Trophoblast cell (in vitro differentiated cells and primary cell): ENCODE data around the gene PERM1.
"Not testable (repeated sequence)": the region's sequence is repeated elsewhere in the genome, so short reads cannot be mapped to it uniquely, and the experiment has no call there.

Experiments used
- DNase-seq, 2 donors: peaks; one replicate each; pipeline ENCODE4 v3.0.0-alpha.2; 2016
- H2AFZ ChIP-seq: 2 replicates; pipeline ENCODE4 v1.6.1; 2013; ENCODE audit warnings: low read length, moderate library complexity, mild to moderate bottlenecking; ENCODE audit not compliant: insufficient read depth, poor library complexity
- H2AK5ac ChIP-seq: 2 replicates; pipeline ENCODE4 v1.6.1; 2013; ENCODE audit warnings: mild to moderate bottlenecking, low read length
- H2BK120ac ChIP-seq: 2 replicates; pipeline ENCODE4 v1.6.1; 2013; ENCODE audit warnings: low read length, mild to moderate bottlenecking, moderate library complexity; ENCODE audit not compliant: insufficient read depth, poor library complexity
- H2BK12ac ChIP-seq: 2 replicates; pipeline ENCODE4 v1.6.1; 2013; ENCODE audit warnings: mild to moderate bottlenecking, low read length, moderate library complexity
- H2BK5ac ChIP-seq: 2 replicates; pipeline ENCODE4 v1.6.1; 2013; ENCODE audit warnings: low read length, low read depth, moderate library complexity, mild to moderate bottlenecking; ENCODE audit not compliant: poor library complexity
- H3K14ac ChIP-seq: 2 replicates; pipeline ENCODE4 v1.6.1; 2013; ENCODE audit warnings: mild to moderate bottlenecking, low read length
- H3K18ac ChIP-seq: 2 replicates; pipeline ENCODE4 v1.6.1; 2013; ENCODE audit warnings: mild to moderate bottlenecking, low read length
- H3K23ac ChIP-seq: 2 replicates; pipeline ENCODE4 v1.6.1; 2013; ENCODE audit warnings: low read length
- H3K27ac ChIP-seq: 2 replicates; pipeline ENCODE4 v1.5.1; 2013; ENCODE audit warnings: low read depth, mild to moderate bottlenecking, inconsistent platforms, low read length, moderate library complexity
- H3K27me3 ChIP-seq: 2 replicates; pipeline ENCODE4 v1.6.1; 2013; ENCODE audit warnings: inconsistent platforms, mild to moderate bottlenecking, low read length, moderate library complexity; ENCODE audit not compliant: insufficient read depth
- H3K36me3 ChIP-seq, 2 experiments: 1 replicate in 1 of 2; 2 replicates in 1 of 2; pipeline ENCODE4 v1.6.1; 2013; ENCODE audit warnings: low read length in 2 of 2, mild to moderate bottlenecking in 2 of 2, moderate library complexity in 1 of 2; ENCODE audit not compliant: insufficient read depth in 2 of 2, control insufficient read depth in 1 of 2
- H3K4ac ChIP-seq: 2 replicates; pipeline ENCODE4 v1.6.1; 2013; ENCODE audit warnings: low read depth, mild to moderate bottlenecking, low read length, moderate library complexity
- H3K4me1 ChIP-seq, 2 experiments: 1 replicate in 1 of 2; 2 replicates in 1 of 2; pipeline ENCODE4 v1.6.1; 2013; ENCODE audit warnings: low read length in 2 of 2, mild to moderate bottlenecking in 2 of 2, moderate library complexity in 1 of 2; ENCODE audit not compliant: insufficient read depth in 2 of 2, control insufficient read depth in 1 of 2
- H3K4me2 ChIP-seq: 2 replicates; pipeline ENCODE4 v1.6.1; 2013; ENCODE audit warnings: inconsistent platforms, mild to moderate bottlenecking, low read length, moderate library complexity
- H3K4me3 ChIP-seq: 2 replicates; pipeline ENCODE4 v1.5.1; 2013; ENCODE audit warnings: mild to moderate bottlenecking, low read depth, low read length, inconsistent platforms
- H3K79me1 ChIP-seq: one replicate; pipeline ENCODE4 v1.6.1; 2013; ENCODE audit warnings: low read length
- H3K79me2 ChIP-seq: 2 replicates; pipeline ENCODE4 v1.6.1; 2013; ENCODE audit warnings: low read length, mild to moderate bottlenecking; ENCODE audit not compliant: control insufficient read depth, insufficient read depth, poor library complexity
- H3K9ac ChIP-seq: 2 replicates; pipeline ENCODE4 v1.6.1; 2013; ENCODE audit warnings: mild to moderate bottlenecking, low read length
- H3K9me3 ChIP-seq: 2 replicates; pipeline ENCODE4 v1.6.1; 2013; ENCODE audit warnings: low read depth, mild to moderate bottlenecking, control low read depth, inconsistent platforms, low read length; ENCODE audit not compliant: insufficient read depth
- H4K12ac ChIP-seq: 2 replicates; pipeline ENCODE4 v1.6.1; 2013; ENCODE audit warnings: low read depth, mild to moderate bottlenecking, low read length, moderate library complexity
- H4K8ac ChIP-seq: 2 replicates; pipeline ENCODE4 v1.6.1; 2013; ENCODE audit warnings: low read depth, mild to moderate bottlenecking, low read length, moderate library complexity
- H4K91ac ChIP-seq: one replicate; pipeline ENCODE4 v1.6.1; 2013; ENCODE audit warnings: low read depth, mild to moderate bottlenecking, low read length, moderate library complexity
- WGBS: extraction: QIAGEN DNeasy Blood & Tissue Kit; methylation state at CpG from one replicate; pipeline ENCODE4 v1.1.7; 2013; ENCODE audit warnings: missing lambda C conversion rate; ENCODE audit not compliant: insufficient read length, insufficient coverage; ENCODE audit errors: extremely low coverage; 5-methylcytosine and 5-hydroxymethylcytosine counted together

Gene PERM1

DNA sequence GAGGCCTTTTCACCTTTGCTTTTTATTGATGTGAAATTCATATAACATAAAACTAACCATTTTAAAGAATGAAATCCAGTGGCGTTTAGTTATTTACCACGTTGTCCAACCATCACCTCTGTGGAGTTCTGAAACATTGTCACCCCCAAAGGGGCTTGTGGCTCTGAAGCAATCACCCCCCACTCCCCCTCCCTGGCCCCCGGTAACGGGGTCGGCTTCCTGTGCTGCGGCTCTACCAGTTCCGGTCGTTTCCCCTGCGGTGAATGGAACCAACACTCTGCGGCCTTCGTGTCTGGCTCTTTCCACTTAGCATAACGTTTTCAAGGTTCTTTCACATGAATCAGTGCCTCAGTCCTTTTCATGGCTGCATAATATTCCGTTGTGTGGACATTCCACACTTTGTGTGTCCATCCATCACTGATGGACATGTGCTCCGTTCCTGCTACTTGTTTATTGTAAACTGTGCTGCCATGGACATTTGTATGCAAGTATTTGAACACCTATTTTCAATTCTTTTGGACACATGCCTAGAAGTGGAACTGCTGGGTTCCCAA lies 29.6 kb upstream of the PERM1 start:
- no CpG with 5 or more reads among the region's 14 CpGs for WGBS
- peaks cover 6% of the 10 kb centered on the region for H3K9me3 ChIP-seq
- no peaks in the 10 kb centered on the region for H3K79me2 ChIP-seq
- H2BK12ac ChIP-seq, result no peak overlapping the region
- H3K27ac ChIP-seq, result no peak overlapping the region
- no peak overlapping the region for H3K9ac ChIP-seq
- H3K79me1 ChIP-seq, result peaks cover 5% of the 10 kb centered on the region
- no peak overlapping the region for H3K4ac ChIP-seq
- H3K4me1 ChIP-seq, result peaks cover 14 to 17% of the 10 kb centered on the region in 2 experiments
- H4K91ac ChIP-seq, result no peak overlapping the region
- no peak overlapping the region for H3K14ac ChIP-seq
- H3K23ac ChIP-seq, result no peak overlapping the region
- H3K27me3 ChIP-seq, result no peaks in the 10 kb centered on the region
- H3K36me3 ChIP-seq, result no peaks in the 10 kb centered on the region
- DNase-seq, result no peak
- H4K8ac ChIP-seq, result no peak overlapping the region
- no peak overlapping the region for H3K4me2 ChIP-seq
- no peak overlapping the region for H2BK5ac ChIP-seq
- H2AK5ac ChIP-seq, result no peak overlapping the region
- H2AFZ ChIP-seq, result no peak overlapping the region
- no peak overlapping the region for H3K4me3 ChIP-seq
- no peak overlapping the region for H4K12ac ChIP-seq
- no peak overlapping the region for H2BK120ac ChIP-seq
- H3K18ac ChIP-seq, result no peak overlapping the region

DNA sequence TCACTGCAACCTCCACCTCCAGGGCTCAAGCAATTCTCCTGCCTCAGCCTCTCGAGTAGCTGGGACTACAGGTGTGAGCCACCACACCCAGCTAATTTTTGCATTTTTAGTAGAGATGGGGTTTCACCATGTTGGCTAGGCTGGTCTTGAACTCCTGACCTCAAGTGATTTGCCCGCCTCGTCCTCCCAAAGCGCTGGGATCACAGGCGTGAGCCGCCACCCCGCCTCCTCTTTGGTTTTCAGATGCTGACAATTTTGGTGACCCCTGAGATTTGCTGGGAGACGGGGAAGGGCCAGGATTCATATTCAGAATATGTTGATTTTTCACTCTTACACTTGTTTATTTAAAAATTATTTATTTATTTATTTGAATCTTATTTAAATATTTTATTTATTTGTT lies 28.2 kb upstream of the PERM1 start:
- not testable (repeated sequence) for H3K79me2 ChIP-seq, DNase-seq, H2AFZ ChIP-seq, H2BK5ac ChIP-seq, H3K18ac ChIP-seq, H2BK12ac ChIP-seq, H3K27me3 ChIP-seq, H4K8ac ChIP-seq, H3K9ac ChIP-seq, H3K9me3 ChIP-seq, H3K27ac ChIP-seq, H3K36me3 ChIP-seq, H3K4me2 ChIP-seq, H3K4me3 ChIP-seq, H4K12ac ChIP-seq, H2AK5ac ChIP-seq, H4K91ac ChIP-seq, H3K23ac ChIP-seq, H2BK120ac ChIP-seq, H3K4ac ChIP-seq, H3K14ac ChIP-seq
- H3K79me1 ChIP-seq, result peaks cover 15% of the 10 kb centered on the region
- no CpG with 5 or more reads among the region's 8 CpGs for WGBS
- peaks cover 27 to 31% of the 10 kb centered on the region in 2 experiments for H3K4me1 ChIP-seq

DNA sequence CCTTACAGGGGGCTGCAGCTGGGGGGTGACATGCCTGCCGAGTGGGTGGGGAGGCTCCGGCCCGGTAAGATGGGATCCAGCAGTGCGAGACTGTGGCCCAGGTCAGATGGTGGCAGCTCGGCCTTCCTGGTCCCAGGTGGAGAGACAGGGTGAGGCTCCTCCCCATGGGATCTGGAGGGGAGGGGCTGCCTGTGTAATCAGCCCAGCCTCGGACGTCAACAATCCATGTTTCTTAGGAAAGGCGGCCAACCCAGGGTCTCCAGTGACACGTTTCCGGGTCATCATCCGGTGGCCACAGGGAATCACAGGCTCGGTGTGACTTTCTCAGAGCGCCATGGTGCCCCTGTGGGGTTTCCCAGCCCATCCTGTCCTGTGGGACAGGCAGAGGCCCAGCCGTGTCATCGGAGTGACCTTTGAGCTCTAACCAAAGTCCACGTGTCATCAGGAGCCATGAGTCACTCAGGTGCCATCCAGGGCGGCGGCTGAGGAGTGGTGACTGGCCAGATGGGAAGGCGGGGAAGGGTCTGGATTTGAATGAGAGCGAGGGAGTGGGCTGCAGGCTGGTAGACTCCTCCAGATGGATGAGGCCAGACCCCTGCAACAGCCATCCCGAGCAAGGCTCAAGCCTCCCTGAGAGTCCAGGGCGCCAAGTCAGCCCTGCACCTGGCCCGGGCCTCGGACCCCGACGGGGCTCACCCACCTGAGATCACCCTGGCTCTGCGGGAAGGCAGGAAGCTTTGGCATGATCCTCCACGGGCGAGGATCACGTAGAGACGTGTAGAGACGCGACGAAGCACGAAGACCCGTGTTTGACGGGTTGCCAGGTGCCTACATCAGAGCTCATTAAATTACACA lies 24.6 kb upstream of the PERM1 start:
- H3K9me3 ChIP-seq, result peaks cover 6% of the 10 kb centered on the region
- peaks cover 32 to 37% of the 10 kb centered on the region in 2 experiments for H3K4me1 ChIP-seq
- no peaks in the 10 kb centered on the region for H3K36me3 ChIP-seq
- H3K27ac ChIP-seq, result no peak overlapping the region
- no peak overlapping the region for H3K23ac ChIP-seq
- H3K79me1 ChIP-seq, result peaks cover 13% of the 10 kb centered on the region
- no peak overlapping the region for H3K9ac ChIP-seq
- H3K27me3 ChIP-seq, result no peaks in the 10 kb centered on the region
- peak overlapping the region; percentile 40 for H2AK5ac ChIP-seq
- no peak overlapping the region for H3K4ac ChIP-seq
- peak overlapping the region; percentile 57 for H3K18ac ChIP-seq
- H4K8ac ChIP-seq, result peak overlapping the region; percentile 20
- peak overlapping the region; percentile 13 for H2AFZ ChIP-seq
- no peak overlapping the region for H3K4me3 ChIP-seq
- peak overlapping the region; percentile 33 for H2BK12ac ChIP-seq
- no peaks in the 10 kb centered on the region for H3K79me2 ChIP-seq
- WGBS, result no CpG with 5 or more reads among the region's 37 CpGs
- no peak overlapping the region for H4K12ac ChIP-seq
- peak; percentile 84 to 87 for DNase-seq
- peak overlapping the region; percentile 6 for H2BK5ac ChIP-seq
- peak overlapping the region; percentile 57 for H2BK120ac ChIP-seq
- no peak overlapping the region for H3K4me2 ChIP-seq
- H4K91ac ChIP-seq, result peak overlapping the region; percentile 59
- H3K14ac ChIP-seq, result peak overlapping the region; percentile 51

DNA sequence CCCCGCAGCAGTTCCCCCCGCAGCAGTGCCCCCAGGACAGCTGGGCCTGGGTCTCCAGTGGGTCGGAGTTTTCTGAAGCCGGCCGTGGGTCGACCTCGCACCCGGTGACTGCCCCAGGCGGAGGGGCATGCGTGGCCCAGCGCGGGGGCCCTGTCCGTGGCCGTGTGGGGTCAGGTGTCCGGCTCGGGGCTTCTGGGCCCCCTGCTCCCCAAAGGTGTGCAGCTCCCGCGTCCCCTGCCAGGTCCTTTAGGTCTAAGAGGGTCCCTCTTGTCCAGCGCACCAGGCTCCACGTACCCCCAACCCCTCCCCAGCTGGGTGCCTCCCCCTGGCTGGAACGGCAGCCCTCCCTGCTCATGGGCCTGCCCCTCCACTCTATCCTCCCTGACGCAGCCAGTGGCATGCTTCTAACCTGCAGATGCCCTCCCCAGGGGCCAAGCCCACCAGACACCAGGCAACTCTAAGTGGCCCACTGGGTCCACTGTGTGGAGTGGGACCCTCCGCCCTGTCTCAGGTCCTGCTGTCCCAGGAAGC lies 23.9 kb upstream of the PERM1 start:
- Histone ChIP-seq H3K14ac (peak overlapping the region; percentile 51), H2BK5ac (no peak overlapping the region), H3K9me3 (peaks cover 4% of the 10 kb centered on the region), H3K27me3 (no peaks in the 10 kb centered on the region), H3K4ac (no peak overlapping the region), H4K12ac (no peak overlapping the region), H2AK5ac (peak overlapping the region; percentile 40), H3K23ac (no peak overlapping the region), H3K36me3 (no peaks in the 10 kb centered on the region), H3K79me1 (peaks cover 19% of the 10 kb centered on the region), H3K79me2 (no peaks in the 10 kb centered on the region), H3K4me3 (no peak overlapping the region), H3K4me2 (no peak overlapping the region), H2BK120ac (peak overlapping the region; percentile 57), H4K91ac (peak overlapping the region; percentile 59), H3K18ac (peak overlapping the region; percentile 57), H3K27ac (no peak overlapping the region), H2BK12ac (peak overlapping the region; percentile 33), H3K9ac (no peak overlapping the region), H2AFZ (no peak overlapping the region), H4K8ac (peak overlapping the region; percentile 20), H3K4me1 (peaks cover 36 to 44% of the 10 kb centered on the region in 2 experiments)
- WGBS, result no CpG with 5 or more reads among the region's 23 CpGs
- DNase-seq, result no peak
